Progenitor cell of endocrine pancreas (in vitro differentiated cells): ENCODE results near the gene JTB. TPM values are rescaled to one million over a fixed set of nuclear protein-coding genes. Genes with fewer than 3 reads are reported as not detected.
A peak's percentile ranks its signal among the peaks of the same experiment; 100 is the strongest.
"Not testable (repeated sequence)": the region's sequence is repeated elsewhere in the genome, so short reads cannot be mapped to it uniquely, and the experiment has no call there.

Experiments used
- DNase-seq: peaks from one replicate; pipeline ENCODE4 v3.0.0; 2021; ENCODE audit warnings: low spot score; ENCODE audit not compliant: unreplicated experiment
- H3K27ac Mint-ChIP-seq: 2 replicates; pipeline ENCODE4 v1.8.0; 2021; ENCODE audit warnings: mild to moderate bottlenecking, moderate library complexity, mixed read lengths
- H3K27me3 Mint-ChIP-seq: 2 replicates; pipeline ENCODE4 v1.8.0; 2021; ENCODE audit warnings: mixed read lengths
- H3K36me3 Mint-ChIP-seq: 2 replicates; pipeline ENCODE4 v1.8.0; 2022; ENCODE audit warnings: mixed read lengths; ENCODE audit not compliant: insufficient read depth
- H3K4me1 Mint-ChIP-seq: 2 replicates; pipeline ENCODE4 v1.8.0; 2021; ENCODE audit warnings: low read depth, mixed read lengths
- H3K4me3 Mint-ChIP-seq: 2 replicates; pipeline ENCODE4 v1.8.0; 2021; ENCODE audit warnings: low read depth, mild to moderate bottlenecking, moderate library complexity, mixed read lengths
- H3K9me3 Mint-ChIP-seq: 2 replicates; pipeline ENCODE4 v1.8.0; 2021; ENCODE audit warnings: low read depth, mixed read lengths
- CTCF ChIP-seq: fragments of 200-600 bp; sonication (generic); IDR thresholded peaks from one replicate; pipeline ENCODE4 v1.5.0; 2021; ENCODE audit warnings: antibody characterized with exemption, mild to moderate bottlenecking; ENCODE audit not compliant: unreplicated experiment
- total RNA-seq: library from RNA; stranded (reverse); gene quantifications from 2 replicates; pipeline ENCODE4 v1.2.1, GENCODE V29; 2021

JTB gene
- total RNA-seq, 1 donor from 2014 or later = 75.0 TPM

- peaks cover 20% of the 10 kb centered on the region for H3K4me1 Mint-ChIP-seq
- H3K27me3 Mint-ChIP-seq = no peaks in the 10 kb centered on the region
- H3K4me3 Mint-ChIP-seq = peak overlapping the region; percentile 95
- TF ChIP-seq CTCF = no peak
- peak overlapping the region; percentile 92 for H3K27ac Mint-ChIP-seq
- peaks cover 8% of the 10 kb centered on the region for H3K36me3 Mint-ChIP-seq
- no peaks in the 10 kb centered on the region for H3K9me3 Mint-ChIP-seq
- DNase-seq = no peak
Measured at GRCh38 chr1:153985341-153985912, 8.0 kb upstream of the JTB start.

- H3K27me3 Mint-ChIP-seq = no peaks in the 10 kb centered on the region
- H3K4me1 Mint-ChIP-seq = peaks cover 19% of the 10 kb centered on the region
- peak overlapping the region; percentile 25 for H3K4me3 Mint-ChIP-seq
- H3K27ac Mint-ChIP-seq = no peak overlapping the region
- peaks cover 8% of the 10 kb centered on the region for H3K36me3 Mint-ChIP-seq
- no peak for DNase-seq
- no peaks in the 10 kb centered on the region for H3K9me3 Mint-ChIP-seq
- no peak for TF ChIP-seq CTCF
Measured at GRCh38 chr1:153984123-153984894, 6.8 kb upstream of the JTB start.

GRCh38 chr1:153981735-153982134 is 4.3 kb upstream of the JTB start:
- not testable (repeated sequence) for H3K4me3 Mint-ChIP-seq, H3K36me3 Mint-ChIP-seq, H3K9me3 Mint-ChIP-seq, H3K27me3 Mint-ChIP-seq, DNase-seq
- Mint-ChIP-seq H3K4me1 (peaks cover 25% of the 10 kb centered on the region), H3K27ac (peak overlapping the region; percentile 92)

GRCh38 chr1:153979091-153979490 is 1.6 kb upstream of the JTB start:
- Mint-ChIP-seq H3K4me3 (peak overlapping the region; percentile 96), H3K4me1 (peaks cover 19% of the 10 kb centered on the region)
- DNase-seq, H3K27ac Mint-ChIP-seq, H3K27me3 Mint-ChIP-seq, H3K36me3 Mint-ChIP-seq, H3K9me3 Mint-ChIP-seq: not testable (repeated sequence)

- peaks cover 19% of the 10 kb centered on the region for H3K4me1 Mint-ChIP-seq
- no peak for TF ChIP-seq CTCF
- no peak for DNase-seq
- H3K4me3 Mint-ChIP-seq = peak overlapping the region; percentile 96
- H3K27me3 Mint-ChIP-seq = no peaks in the 10 kb centered on the region
- H3K27ac Mint-ChIP-seq = peak overlapping the region; percentile 95
- peaks cover 9% of the 10 kb centered on the region for H3K36me3 Mint-ChIP-seq
- H3K9me3 Mint-ChIP-seq = no peaks in the 10 kb centered on the region
Measured at GRCh38 chr1:153978274-153978909, 918 bp upstream of the JTB start.

GRCh38 chr1:153976819-153977249 is 640 bp downstream of the JTB start:
- DNase-seq = no peak
- no peaks in the 10 kb centered on the region for H3K27me3 Mint-ChIP-seq
- H3K4me3 Mint-ChIP-seq = peak overlapping the region; percentile 96
- no peak for TF ChIP-seq CTCF
- peak overlapping the region; percentile 96 for H3K27ac Mint-ChIP-seq
- peaks cover 4% of the 10 kb centered on the region for H3K36me3 Mint-ChIP-seq
- H3K4me1 Mint-ChIP-seq = peaks cover 19% of the 10 kb centered on the region
- no peaks in the 10 kb centered on the region for H3K9me3 Mint-ChIP-seq
